Measurements from ENCODE around the gene KLRC2.
A peak's percentile ranks its signal among the peaks of the same experiment; 100 is the strongest.

DNA sequence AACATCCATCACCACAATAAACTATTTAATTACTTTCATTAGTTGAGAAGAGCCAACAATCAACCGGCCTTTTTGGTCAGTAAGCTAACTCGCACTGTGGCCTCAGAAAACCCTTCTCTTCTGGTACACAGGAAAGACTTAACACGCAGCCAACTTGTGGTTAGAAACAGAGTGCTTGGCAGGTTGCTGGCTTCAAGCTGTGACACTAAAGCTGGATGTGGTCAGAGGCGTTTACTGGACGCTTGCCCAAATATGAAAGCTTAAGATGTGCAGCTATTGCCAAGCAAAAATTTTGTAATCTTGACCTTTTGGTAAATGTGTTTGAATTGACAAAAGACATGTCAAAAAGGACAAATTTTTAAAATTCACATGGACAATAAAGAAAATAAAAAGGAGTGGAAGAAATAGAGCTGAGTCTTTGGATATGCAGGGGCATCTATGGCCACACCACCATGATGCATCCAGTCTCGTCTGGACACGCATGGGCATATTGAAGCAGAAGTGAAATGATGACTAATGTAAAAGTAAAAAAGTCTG lies 43.3 kb downstream of the KLRC2 start:
- no peak for TF ChIP-seq POLR2A (IDR thresholded peaks at IDR 0.05; ENCODE audit: extremely low read depth, insufficient read length)
- TF ChIP-seq, protein P1, sequence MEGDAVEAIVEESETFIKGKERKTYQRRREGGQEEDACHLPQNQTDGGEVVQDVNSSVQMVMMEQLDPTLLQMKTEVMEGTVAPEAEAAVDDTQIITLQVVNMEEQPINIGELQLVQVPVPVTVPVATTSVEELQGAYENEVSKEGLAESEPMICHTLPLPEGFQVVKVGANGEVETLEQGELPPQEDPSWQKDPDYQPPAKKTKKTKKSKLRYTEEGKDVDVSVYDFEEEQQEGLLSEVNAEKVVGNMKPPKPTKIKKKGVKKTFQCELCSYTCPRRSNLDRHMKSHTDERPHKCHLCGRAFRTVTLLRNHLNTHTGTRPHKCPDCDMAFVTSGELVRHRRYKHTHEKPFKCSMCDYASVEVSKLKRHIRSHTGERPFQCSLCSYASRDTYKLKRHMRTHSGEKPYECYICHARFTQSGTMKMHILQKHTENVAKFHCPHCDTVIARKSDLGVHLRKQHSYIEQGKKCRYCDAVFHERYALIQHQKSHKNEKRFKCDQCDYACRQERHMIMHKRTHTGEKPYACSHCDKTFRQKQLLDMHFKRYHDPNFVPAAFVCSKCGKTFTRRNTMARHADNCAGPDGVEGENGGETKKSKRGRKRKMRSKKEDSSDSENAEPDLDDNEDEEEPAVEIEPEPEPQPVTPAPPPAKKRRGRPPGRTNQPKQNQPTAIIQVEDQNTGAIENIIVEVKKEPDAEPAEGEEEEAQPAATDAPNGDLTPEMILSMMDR (IDR thresholded peaks at IDR 0.05; ENCODE audit: low read depth, low read length): no peak
- TF ChIP-seq, protein P2, sequence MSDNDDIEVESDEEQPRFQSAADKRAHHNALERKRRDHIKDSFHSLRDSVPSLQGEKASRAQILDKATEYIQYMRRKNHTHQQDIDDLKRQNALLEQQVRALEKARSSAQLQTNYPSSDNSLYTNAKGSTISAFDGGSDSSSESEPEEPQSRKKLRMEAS (IDR thresholded peaks at IDR 0.05; ENCODE audit: low read depth, low read length): 0 out of 2 replicates have a peak, but pooled peaks have one; percentile 8

Measured in NB4 (cell line).